ENCODE results near the gene BRCA2. TPM values are rescaled to one million over a fixed set of nuclear protein-coding genes. Genes with fewer than 3 reads are reported as not detected.
"Not testable (repeated sequence)": the region's sequence is repeated elsewhere in the genome, so short reads cannot be mapped to it uniquely, and the experiment has no call there.

BRCA2 gene
- total RNA-seq, 1 experiment from 2014 or later: 14.5 TPM

- no TSS peak for BruUV-seq (replicated peaks)
- Histone ChIP-seq H3K4me1 (replicated peaks; ENCODE audit: insufficient read depth) (no peaks in the 10 kb centered on the region), H3K9me2 (ENCODE audit: insufficient read depth) (no peaks in the 10 kb centered on the region), H3F3A (ENCODE audit: insufficient read depth, low read depth) (peaks cover 3% of the 10 kb centered on the region; the same call in 1 of the 2 replicates), H3K4me3 (no peak overlapping the region), H3K4me2 (no peak overlapping the region), H3K9me3 (ENCODE audit: insufficient read depth, low read depth) (peaks cover 21% of the 10 kb centered on the region), H3K27ac (no peak overlapping the region), H3K36me3 (ENCODE audit: low read depth) (peaks cover 57% of the 10 kb centered on the region), H3K79me2 (ENCODE audit: low read depth) (no peaks in the 10 kb centered on the region), H2AFZ (no peak overlapping the region), H3K27me3 (ENCODE audit: insufficient read depth, low read depth) (no peaks in the 10 kb centered on the region), H4K20me1 (ENCODE audit: insufficient read depth) (no peaks in the 10 kb centered on the region)
- POLR2A ChIA-PET (ENCODE audit: unreplicated experiment): no interaction called here
- intact Hi-C loops (cut with micrococcal nuclease; ENCODE audit: unreplicated experiment): no loop called here
- no peak for DNase-seq
- CTCF ChIA-PET: no interaction called here
- TF ChIP-seq CTCF (conservative IDR thresholded peaks at IDR 0.05) (no peak), EZH2 (IDR thresholded peaks at IDR 0.05; ENCODE audit: low read depth) (no peak)
Observed at GRCh38 chr13:32334671-32335070, 19.4 kb downstream of the BRCA2 start.

DNA sequence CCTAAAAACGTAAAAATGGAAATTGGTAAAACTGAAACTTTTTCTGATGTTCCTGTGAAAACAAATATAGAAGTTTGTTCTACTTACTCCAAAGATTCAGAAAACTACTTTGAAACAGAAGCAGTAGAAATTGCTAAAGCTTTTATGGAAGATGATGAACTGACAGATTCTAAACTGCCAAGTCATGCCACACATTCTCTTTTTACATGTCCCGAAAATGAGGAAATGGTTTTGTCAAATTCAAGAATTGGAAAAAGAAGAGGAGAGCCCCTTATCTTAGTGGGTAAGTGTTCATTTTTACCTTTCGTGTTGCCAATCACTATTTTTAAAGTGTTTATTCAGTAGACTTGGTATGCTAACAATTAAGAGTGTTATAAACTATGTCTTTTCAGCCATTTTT is 25.6 kb downstream of the BRCA2 start:
- ChIA-PET CTCF (no interaction called here), POLR2A (ENCODE audit: unreplicated experiment) (no interaction called here)
- Histone ChIP-seq H3K4me3 (no peak overlapping the region), H3K9me2 (ENCODE audit: insufficient read depth) (no peaks in the 10 kb centered on the region), H3F3A (ENCODE audit: insufficient read depth, low read depth) (peaks cover 3% of the 10 kb centered on the region; the same call in 1 of the 2 replicates), H3K27me3 (ENCODE audit: insufficient read depth, low read depth) (no peaks in the 10 kb centered on the region), H3K36me3 (ENCODE audit: low read depth) (peaks cover 22% of the 10 kb centered on the region), H3K9me3 (ENCODE audit: insufficient read depth, low read depth) (peaks cover 29% of the 10 kb centered on the region), H3K79me2 (ENCODE audit: low read depth) (no peaks in the 10 kb centered on the region), H3K4me1 (replicated peaks; ENCODE audit: insufficient read depth) (no peaks in the 10 kb centered on the region), H2AFZ (no peak overlapping the region), H4K20me1 (ENCODE audit: insufficient read depth) (no peaks in the 10 kb centered on the region), H3K27ac (no peak overlapping the region), H3K4me2 (no peak overlapping the region)
- intact Hi-C loops (cut with micrococcal nuclease; ENCODE audit: unreplicated experiment): no loop called here
- TF ChIP-seq EZH2 (IDR thresholded peaks at IDR 0.05; ENCODE audit: low read depth) (no peak), CTCF (conservative IDR thresholded peaks at IDR 0.05) (no peak)
- no TSS peak for BruUV-seq (replicated peaks)
- DNase-seq: no peak

DNA sequence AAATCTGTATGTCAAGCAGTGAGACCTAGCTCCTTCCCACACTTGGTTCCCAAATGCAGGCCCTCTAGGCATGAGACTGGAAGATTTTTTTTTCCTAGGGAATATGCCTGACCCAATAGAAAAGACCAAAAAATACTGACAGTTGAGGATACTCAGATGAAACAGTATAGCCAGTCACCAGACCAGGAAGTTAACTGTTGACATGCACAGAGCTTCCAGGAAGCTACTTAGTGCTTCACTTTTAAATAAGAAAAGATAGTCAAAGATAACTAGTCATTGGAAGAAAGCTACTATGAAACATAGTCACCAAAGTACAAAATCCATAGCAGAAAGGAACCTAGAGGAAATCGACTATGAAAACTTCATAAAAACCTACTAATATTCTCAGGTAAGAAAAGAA is 32.3 kb downstream of the BRCA2 start:
- Histone ChIP-seq H2AFZ (no peak overlapping the region), H3K36me3 (ENCODE audit: low read depth) (no peaks in the 10 kb centered on the region), H3K27me3 (ENCODE audit: insufficient read depth, low read depth) (no peaks in the 10 kb centered on the region), H3F3A (ENCODE audit: insufficient read depth, low read depth) (no peaks in the 10 kb centered on the region), H3K9me2 (ENCODE audit: insufficient read depth) (no peaks in the 10 kb centered on the region), H3K9me3 (ENCODE audit: insufficient read depth, low read depth) (no peaks in the 10 kb centered on the region), H4K20me1 (ENCODE audit: insufficient read depth) (no peaks in the 10 kb centered on the region), H3K27ac (no peak overlapping the region), H3K4me2 (no peak overlapping the region), H3K4me1 (replicated peaks; ENCODE audit: insufficient read depth) (no peaks in the 10 kb centered on the region), H3K4me3 (no peak overlapping the region), H3K79me2 (ENCODE audit: low read depth) (no peaks in the 10 kb centered on the region)
- DNase-seq: no peak
- CTCF ChIA-PET: no interaction called here
- POLR2A ChIA-PET (ENCODE audit: unreplicated experiment): no interaction called here
- BruUV-seq (replicated peaks): no TSS peak
- TF ChIP-seq CTCF (conservative IDR thresholded peaks at IDR 0.05): no peak
- no peak for TF ChIP-seq EZH2 (IDR thresholded peaks at IDR 0.05; ENCODE audit: low read depth)
- intact Hi-C loops (cut with micrococcal nuclease; ENCODE audit: unreplicated experiment): no loop called here

- DNase-seq; H3K9me3 ChIP-seq (ENCODE audit: insufficient read depth, low read depth); H2AFZ ChIP-seq; POLR2A ChIA-PET (ENCODE audit: unreplicated experiment); intact Hi-C loops (cut with micrococcal nuclease; ENCODE audit: unreplicated experiment); BruUV-seq (replicated peaks); H3K4me1 ChIP-seq (replicated peaks; ENCODE audit: insufficient read depth); H3K4me3 ChIP-seq; H3K36me3 ChIP-seq (ENCODE audit: low read depth); H3K9me2 ChIP-seq (ENCODE audit: insufficient read depth); H3K4me2 ChIP-seq; H3K79me2 ChIP-seq (ENCODE audit: low read depth); H3K27ac ChIP-seq; CTCF ChIA-PET; H3F3A ChIP-seq (ENCODE audit: insufficient read depth, low read depth); H3K27me3 ChIP-seq (ENCODE audit: insufficient read depth, low read depth); H4K20me1 ChIP-seq (ENCODE audit: insufficient read depth): not testable (repeated sequence)
Observed at GRCh38 chr13:32350839-32351441, 35.6 kb downstream of the BRCA2 start.
